H9 (cell line): ENCODE data around the gene CHST8. TPM values are rescaled to one million over a fixed set of nuclear protein-coding genes. Genes with fewer than 3 reads are reported as not detected.
A peak's percentile ranks its signal among the peaks of the same experiment; 100 is the strongest.

Experiments
- DNase-seq: peaks from one replicate; pipeline ENCODE4 v3.0.0-alpha.2; 2017
- H2AFZ ChIP-seq: one replicate; pipeline ENCODE4 v1.6.1; 2013; ENCODE audit warnings: mild to moderate bottlenecking, low read length, control low read depth, moderate library complexity
- H2AK5ac ChIP-seq: 2 replicates; pipeline ENCODE4 v1.6.1; 2013; ENCODE audit warnings: low read length, control low read depth, mixed read lengths; ENCODE audit not compliant: insufficient read length
- H2BK120ac ChIP-seq: one replicate; pipeline ENCODE4 v1.6.1; 2013; ENCODE audit warnings: low read depth, mild to moderate bottlenecking, low read length, control low read depth, inconsistent platforms; ENCODE audit not compliant: poor library complexity, severe bottlenecking
- H2BK12ac ChIP-seq: 2 replicates; pipeline ENCODE4 v1.6.1; 2013; ENCODE audit warnings: low read length, control low read depth, mixed read lengths, low read depth; ENCODE audit not compliant: insufficient read length
- H2BK15ac ChIP-seq: 2 replicates; pipeline ENCODE4 v1.6.1; 2013; ENCODE audit warnings: low read depth, low read length, control low read depth
- H2BK20ac ChIP-seq: one replicate; pipeline ENCODE4 v1.6.1; 2013; ENCODE audit warnings: low read depth, mild to moderate bottlenecking, low read length, control low read depth, inconsistent platforms; ENCODE audit not compliant: poor library complexity, severe bottlenecking
- H2BK5ac ChIP-seq: 2 replicates; pipeline ENCODE4 v1.6.1; 2013; ENCODE audit warnings: low read length, control low read depth, mixed read lengths; ENCODE audit not compliant: insufficient read length
- H3K14ac ChIP-seq: 2 replicates; pipeline ENCODE4 v1.6.1; 2013; ENCODE audit warnings: low read length, control low read depth; ENCODE audit not compliant: insufficient read depth
- H3K18ac ChIP-seq: 2 replicates; pipeline ENCODE4 v1.6.1; 2013; ENCODE audit warnings: low read depth, mild to moderate bottlenecking, mixed read lengths, low read length, control low read depth; ENCODE audit not compliant: insufficient read length
- H3K23ac ChIP-seq: 2 replicates; pipeline ENCODE4 v1.6.1; 2013; ENCODE audit warnings: low read length, control low read depth, mixed read lengths, low read depth; ENCODE audit not compliant: insufficient read length
- H3K23me2 ChIP-seq: 2 replicates; pipeline ENCODE4 v1.6.1; 2013; ENCODE audit warnings: low read depth, mild to moderate bottlenecking, mixed read lengths, low read length, control low read depth; ENCODE audit not compliant: insufficient read length, poor library complexity, severe bottlenecking
- H3K27ac ChIP-seq: 2 replicates; pipeline ENCODE4 v1.5.1; 2013; ENCODE audit warnings: low read length, control low read depth, mixed read lengths, low read depth; ENCODE audit not compliant: insufficient read length
- H3K27me3 ChIP-seq: 2 replicates; pipeline ENCODE4 v1.6.1; 2013; ENCODE audit warnings: low read length, control low read depth, inconsistent platforms; ENCODE audit not compliant: insufficient read depth
- H3K4ac ChIP-seq: 2 replicates; pipeline ENCODE4 v1.6.1; 2013; ENCODE audit warnings: low read depth, mild to moderate bottlenecking, control low read depth, inconsistent platforms, low read length, moderate library complexity
- H3K4me1 ChIP-seq: 2 replicates; pipeline ENCODE4 v1.6.1; 2013; ENCODE audit warnings: low read length, control low read depth, inconsistent platforms; ENCODE audit not compliant: insufficient read depth
- H3K4me2 ChIP-seq: 2 replicates; pipeline ENCODE4 v1.6.1; 2013; ENCODE audit warnings: low read length, control low read depth, mixed read lengths; ENCODE audit not compliant: insufficient read length, insufficient read depth
- H3K56ac ChIP-seq: 2 replicates; pipeline ENCODE4 v1.6.1; 2013; ENCODE audit warnings: low read depth, mild to moderate bottlenecking, mixed read lengths, low read length, control low read depth; ENCODE audit not compliant: insufficient read length
- H3K79me1 ChIP-seq: 2 replicates; pipeline ENCODE4 v1.6.1; 2013; ENCODE audit warnings: low read depth, mild to moderate bottlenecking, moderate library complexity, low read length, control low read depth, inconsistent platforms; ENCODE audit not compliant: insufficient read depth, poor library complexity, severe bottlenecking
- H3K79me2 ChIP-seq: 2 replicates; pipeline ENCODE4 v1.6.1; 2013; ENCODE audit warnings: low read length, control low read depth, inconsistent platforms; ENCODE audit not compliant: insufficient read depth
- H3K9ac ChIP-seq: 2 replicates; pipeline ENCODE4 v1.6.1; 2013; ENCODE audit warnings: low read length, control low read depth, mixed read lengths; ENCODE audit not compliant: insufficient read length; ENCODE audit errors: extremely low read depth
- H3K9me3 ChIP-seq: one replicate; pipeline ENCODE4 v1.6.1; 2013; ENCODE audit warnings: low read depth, low read length, inconsistent platforms; ENCODE audit not compliant: control insufficient read depth
- H3T11ph ChIP-seq: one replicate; pipeline ENCODE4 v1.6.1; 2013; ENCODE audit warnings: mild to moderate bottlenecking, low read length, control low read depth, inconsistent platforms
- H4K20me1 ChIP-seq: one replicate; pipeline ENCODE4 v1.6.1; 2013; ENCODE audit not compliant: control insufficient read depth, insufficient read length, insufficient read depth
- H4K5ac ChIP-seq: 2 replicates; pipeline ENCODE4 v1.6.1; 2013; ENCODE audit warnings: low read depth, mild to moderate bottlenecking, mixed read lengths, low read length, control low read depth; ENCODE audit not compliant: insufficient read length
- H4K8ac ChIP-seq: replicated peaks from 2 replicates; pipeline ENCODE4 v1.6.1; 2013; ENCODE audit warnings: low read length, control low read depth, mixed read lengths, low read depth; ENCODE audit not compliant: insufficient read length
- H4K91ac ChIP-seq: 2 replicates; pipeline ENCODE4 v1.6.1; 2013; ENCODE audit warnings: low read depth, mild to moderate bottlenecking, moderate library complexity, mixed read lengths, low read length, control low read depth; ENCODE audit not compliant: insufficient read length
- H3K27ac Mint-ChIP-seq, 3 experiments: 2 replicates in 2 of 3; 3 replicates in 1 of 3; pipeline ENCODE4 v1.8.0; 2020 to 2021; ENCODE audit warnings: mixed read lengths in 3 of 3, mild to moderate bottlenecking in 1 of 3, moderate library complexity in 1 of 3
- H3K27me3 Mint-ChIP-seq: 2 replicates; pipeline ENCODE4 v1.8.0; 2021; ENCODE audit warnings: low read depth, mild to moderate bottlenecking, moderate library complexity, mixed read lengths
- H3K36me3 Mint-ChIP-seq, 3 experiments: 2 replicates in 2 of 3; 3 replicates in 1 of 3; pipeline ENCODE4 v1.8.0; 2020 to 2021; ENCODE audit warnings: low read depth in 3 of 3, mixed read lengths in 3 of 3; ENCODE audit not compliant: insufficient read depth in 1 of 3
- H3K4me1 Mint-ChIP-seq, 2 experiments: 2 replicates each; pipeline ENCODE4 v1.8.0; 2020; ENCODE audit warnings: mixed read lengths in 2 of 2
- H3K4me3 Mint-ChIP-seq, 2 experiments: 2 replicates in 1 of 2; 3 replicates in 1 of 2; pipeline ENCODE4 v1.8.0; 2020 to 2021; ENCODE audit warnings: mild to moderate bottlenecking in 2 of 2, mixed read lengths in 2 of 2, moderate library complexity in 1 of 2
- H3K9me3 Mint-ChIP-seq, 2 experiments: 2 replicates in 1 of 2; 3 replicates in 1 of 2; pipeline ENCODE4 v1.8.0; 2020; ENCODE audit warnings: mild to moderate bottlenecking in 2 of 2, mixed read lengths in 2 of 2, moderate library complexity in 1 of 2
- CTCF ChIP-seq: fragments of 200-600 bp; sonication (generic); conservative IDR thresholded peaks from 3 replicates; pipeline ENCODE4 v1.8.0; 2021; ENCODE audit warnings: antibody characterized with exemption, mild to moderate bottlenecking
- WGBS: extraction: QIAGEN DNeasy Blood & Tissue Kit; methylation state at CpG from one replicate; pipeline ENCODE4 v1.1.7; 2013; ENCODE audit warnings: missing lambda C conversion rate, low lambda C conversion rate, mixed read lengths; ENCODE audit not compliant: insufficient read length; ENCODE audit errors: extremely low coverage; 5-methylcytosine and 5-hydroxymethylcytosine counted together
- total RNA-seq: library from RNA; stranded (reverse); gene quantifications from 2 replicates; pipeline ENCODE4 v1.2.1, GENCODE V29; 2021

Gene CHST8
- total RNA-seq, 1 experiment from 2014 or later = 5.1 TPM

DNA sequence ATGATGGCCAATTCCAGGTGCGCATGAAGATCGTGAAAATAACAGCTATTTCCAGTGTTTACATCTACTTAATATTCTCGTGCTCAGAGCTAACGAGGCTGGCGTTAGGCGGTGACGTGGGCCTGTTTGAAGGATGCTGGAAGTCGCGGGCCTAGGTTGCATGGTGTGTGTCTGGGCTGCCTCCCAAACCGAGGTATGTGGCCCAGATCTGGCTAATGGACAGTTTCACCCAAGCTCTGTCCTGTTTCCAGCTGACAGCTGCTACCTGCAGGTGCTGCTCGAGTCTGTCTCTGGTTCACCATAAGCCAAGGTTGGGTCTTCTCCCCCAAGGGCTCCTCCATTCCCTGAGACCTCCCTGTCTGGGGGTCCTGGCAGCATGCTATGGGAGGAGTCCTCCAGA is 134.4 kb downstream of the CHST8 start:
- H3K9me3 Mint-ChIP-seq = no peaks in the 10 kb centered on the region; a peak in 1 of 5 replicates

More for the DNA sequence above, 134.4 kb downstream of the CHST8 start:
- no peaks in the 10 kb centered on the region for H3K23me2 ChIP-seq
- H4K8ac ChIP-seq = no peak overlapping the region
- no peaks in the 10 kb centered on the region for H3K79me2 ChIP-seq
- H2AFZ ChIP-seq = no peak overlapping the region
- H2BK12ac ChIP-seq = no peak overlapping the region
- no peak overlapping the region for H4K5ac ChIP-seq
- no peak overlapping the region for H2BK15ac ChIP-seq
- H3K4me2 ChIP-seq = no peak overlapping the region
- H2BK20ac ChIP-seq = no peak overlapping the region
- no peak overlapping the region for H2BK120ac ChIP-seq
- H3K27ac ChIP-seq = no peak overlapping the region
- H3K36me3 Mint-ChIP-seq = no peaks in the 10 kb centered on the region; a peak in 1 of 7 replicates
- no peaks in the 10 kb centered on the region for H3K4me1 ChIP-seq
- peaks cover 0 to 3% of the 10 kb centered on the region in 2 experiments; a peak in 1 of 4 replicates for H3K4me1 Mint-ChIP-seq
- no peak overlapping the region for H3T11ph ChIP-seq
- H3K27me3 ChIP-seq = no peaks in the 10 kb centered on the region
- no peak overlapping the region; the same call in 1 of the 2 replicates for H3K14ac ChIP-seq
- H3K9ac ChIP-seq = no peak overlapping the region
- no CpG with 5 or more reads among the region's 11 CpGs for WGBS
- H2BK5ac ChIP-seq = no peak overlapping the region
- H3K23ac ChIP-seq = no peak overlapping the region
- H3K27ac Mint-ChIP-seq = 0 out of 7 replicates have a peak overlapping the region, but pooled peaks of 1 of the 3 experiments have one; percentile 49
- no peak overlapping the region for H4K91ac ChIP-seq
- no peak overlapping the region for H3K4me3 Mint-ChIP-seq
- H3K79me1 ChIP-seq = no peaks in the 10 kb centered on the region
- TF ChIP-seq CTCF = no peak
- no peak for DNase-seq
- H3K4ac ChIP-seq = no peak overlapping the region
- no peak overlapping the region for H3K56ac ChIP-seq
- H3K18ac ChIP-seq = no peak overlapping the region
- H3K27me3 Mint-ChIP-seq = 0 out of 2 replicates have a peak, but pooled peaks cover 2% of the 10 kb centered on the region
- no peaks in the 10 kb centered on the region for H3K9me3 ChIP-seq
- no peak overlapping the region for H2AK5ac ChIP-seq
- H4K20me1 ChIP-seq = no peaks in the 10 kb centered on the region
